Uterus (tissue), 4 donors: ENCODE data around the gene MEPCE. TPM values are rescaled to one million over a fixed set of nuclear protein-coding genes. Genes with fewer than 3 reads are reported as not detected.
A peak's percentile ranks its signal among the peaks of the same experiment; 100 is the strongest.

Experiments used
- DNase-seq, 2 donors: peaks; one replicate each; pipeline ENCODE4 v3.0.0-alpha.2; 2019 to 2020
- H3K27ac ChIP-seq, 2 donors: fragments of 200-600 bp; sonication (generic); 1 replicate in 1 of 2; 2 replicates in 1 of 2; pipeline ENCODE4 v1.5.1; 2016 to 2018
- H3K27me3 ChIP-seq, 2 donors: fragments of 200-600 bp; sonication (generic); one replicate each; pipeline ENCODE4 v1.5.1; 2018 to 2019; ENCODE audit warnings: control low read depth in 1 of 2
- H3K36me3 ChIP-seq, 2 donors: fragments of 200-600 bp; sonication (generic); one replicate each; pipeline ENCODE4 v1.5.1; 2019; ENCODE audit warnings: control low read depth in 1 of 2
- H3K4me1 ChIP-seq, 2 donors: fragments of 200-600 bp; sonication (generic); one replicate each; pipeline ENCODE4 v1.5.1; 2018 to 2019; ENCODE audit warnings: control low read depth in 1 of 2
- H3K4me3 ChIP-seq, 2 donors: fragments of 200-600 bp; sonication (generic); 1 replicate in 1 of 2; 2 replicates in 1 of 2; pipeline ENCODE4 v1.5.1; 2018 to 2019; ENCODE audit warnings: mild to moderate bottlenecking in 1 of 2
- H3K9me3 ChIP-seq, 2 donors: fragments of 200-600 bp; sonication (generic); one replicate each; pipeline ENCODE4 v1.5.1; 2019; ENCODE audit warnings: control low read depth in 1 of 2
- CTCF ChIP-seq, 4 experiments: fragments of 200-600 bp in 2 of 4; fragments of 450-650 bp in 2 of 4; sonication (generic) in 2 of 4; IDR thresholded peaks; one replicate each; pipeline ENCODE4 v1.5.1; 2016 to 2019; ENCODE audit warnings: antibody characterized with exemption in 4 of 4, mild to moderate bottlenecking in 2 of 4, moderate library complexity in 1 of 4
- POLR2A ChIP-seq, 2 donors: fragments of 450-650 bp; IDR thresholded peaks; one replicate each; pipeline ENCODE4 v1.6.1; 2016; ENCODE audit warnings: antibody characterized with exemption in 2 of 2, mild to moderate bottlenecking in 1 of 2, moderate library complexity in 1 of 2
- intact Hi-C: fragments of 100-400 bp; cut with DNase I; formaldehyde crosslinking; loops from one replicate; pipeline ENCODE4 v1.15.1; 2023; ENCODE audit warnings: low total_unique reads
- total RNA-seq, 4 donors: library from RNA; depleted of rRNA in 3 of 4; stranded (reverse); fragments of >200 nt in 3 of 4; gene quantifications; one replicate each; pipeline versions ENCODE4 v1.1.0 to v1.2.4, GENCODE V29; 2014 to 2023
- donor health status: DM: yes; HTN: yes; CAD: no.

MEPCE gene
- total RNA-seq, 4 donors from 2014 or later = 21.2 to 44.2 (median 30.2) TPM

- Histone ChIP-seq H3K4me1 (peaks cover 0 to 19% of the 10 kb centered on the region in 2 donors), H3K9me3 (no peaks in the 10 kb centered on the region), H3K27ac (peak within 1 kb of the TSS; percentile 99 to 100), H3K27me3 (no peaks in the 10 kb centered on the region), H3K4me3 (peak within 1 kb of the TSS; percentile 72 to 77), H3K36me3 (no peaks in the 10 kb centered on the region)
- TF ChIP-seq CTCF (IDR thresholded peaks at IDR 0.05) (peak in 1 of 4 experiments; percentile 21), POLR2A (IDR thresholded peaks at IDR 0.05) (peak; percentile 97 to 99)
- intact Hi-C loops = no loop called here
- DNase-seq = peak; percentile 95 to 96
Observed at GRCh38 chr7:100428199-100428966, 1.2 kb upstream of the MEPCE start, which contains the start of gene ZCWPW1. ZCWPW1 (minus strand) TSS chr7:100428703; CDS start chr7:100420649, 8,054 bp downstream.

- peak overlapping the region; percentile 99 to 100 for H3K27ac ChIP-seq
- DNase-seq = peak; percentile 100
- intact Hi-C loops = no loop called here
- peak overlapping the region; percentile 72 to 77 for H3K4me3 ChIP-seq
- TF ChIP-seq CTCF (IDR thresholded peaks at IDR 0.05) (peak in 3 of 4 experiments; percentile 24 to 66 (median 39)), POLR2A (IDR thresholded peaks at IDR 0.05) (peak; percentile 16 to 84)
- H3K36me3 ChIP-seq = no peaks in the 10 kb centered on the region
- peaks cover 0 to 19% of the 10 kb centered on the region in 2 donors for H3K4me1 ChIP-seq
- no peaks in the 10 kb centered on the region for H3K27me3 ChIP-seq
- H3K9me3 ChIP-seq = no peaks in the 10 kb centered on the region
Observed at GRCh38 chr7:100428967-100429636, 529 bp upstream of the MEPCE start.

- DNase-seq = no peak
- intact Hi-C loops = no loop called here
Observed at GRCh38 chr7:100430493-100431285, 1.1 kb downstream of the MEPCE start.

GRCh38 chr7:100431286-100431735, 1.7 kb downstream of the MEPCE start:
- Histone ChIP-seq H3K4me3 (peak overlapping the region in 1 of 2 donors; percentile 77), H3K27me3 (no peaks in the 10 kb centered on the region), H3K4me1 (peaks cover 7 to 27% of the 10 kb centered on the region in 2 donors), H3K9me3 (no peaks in the 10 kb centered on the region), H3K27ac (peak overlapping the region in 1 of 2 donors; percentile 100), H3K36me3 (no peaks in the 10 kb centered on the region)
- no peak for TF ChIP-seq CTCF (IDR thresholded peaks at IDR 0.05)
- TF ChIP-seq POLR2A (IDR thresholded peaks at IDR 0.05) = no peak
- DNase-seq = no peak
- intact Hi-C loops = no loop called here

More at GRCh38 chr7:100430493-100431285, 1.1 kb downstream of the MEPCE start:
- Histone ChIP-seq H3K4me1 (peaks cover 7 to 27% of the 10 kb centered on the region in 2 donors), H3K9me3 (no peaks in the 10 kb centered on the region), H3K27me3 (no peaks in the 10 kb centered on the region), H3K27ac (peak overlapping the region; percentile 99 to 100), H3K36me3 (no peaks in the 10 kb centered on the region), H3K4me3 (peak overlapping the region; percentile 72 to 77)
- TF ChIP-seq CTCF (IDR thresholded peaks at IDR 0.05) (no peak), POLR2A (IDR thresholded peaks at IDR 0.05) (no peak)
